Endothelial cell of umbilical vein (primary cell): Measurements from ENCODE around the gene BLM. TPM values are rescaled to one million over a fixed set of nuclear protein-coding genes. Genes with fewer than 3 reads are reported as not detected.

Source experiments
- BruUV-seq: library from RNA; stranded (reverse); fragments of 400-500 nt; replicated peaks from 2 replicates; lab custom pipeline; 2021; lab: Mats Ljungman, UMichigan
- CTCF ChIA-PET: fragments of 300-600, 350-600 bp; sonication (Branson Sonifier 250); formaldehyde crosslinking; loops from one replicate; lab custom pipeline; 2021; ENCODE audit warnings: antibody characterized with exemption, inconsistent platforms; lab: Charles Lee
- POLR2A ChIA-PET: fragments of 300-600, 350-600 bp; sonication (Branson Sonifier 250); formaldehyde crosslinking; loops from one replicate; lab custom pipeline; 2021; ENCODE audit warnings: antibody characterized with exemption, inconsistent platforms; lab: Charles Lee
- DNase-seq: peaks from one replicate; pipeline ENCODE4 v3.0.0-alpha.2; 2011; ENCODE audit warnings: low read depth, low spot score
- FAIRE-seq: peaks from 2 replicates; lab custom pipeline; 2011; peaks lifted over from hg19 to GRCh38; lab: Jason Lieb, UNC
- H2AFZ ChIP-seq: 2 replicates; pipeline ENCODE4 v1.6.0; 2012; ENCODE audit warnings: low read depth, low read length, control low read depth, inconsistent platforms
- H3K27ac ChIP-seq: 2 replicates; pipeline ENCODE4 v1.5.1; 2011; ENCODE audit warnings: low read depth, mild to moderate bottlenecking, control low read depth, low read length, moderate library complexity; ENCODE audit not compliant: insufficient read depth
- H3K27me3 ChIP-seq, 2 experiments: 2 replicates each; pipeline versions ENCODE4 v1.6.0 to v1.6.1; 2011; ENCODE audit warnings: low read length in 2 of 2, mixed read lengths in 1 of 2; ENCODE audit not compliant: control insufficient read depth in 2 of 2, insufficient read depth in 2 of 2
- H3K36me3 ChIP-seq, 2 experiments: 2 replicates in 1 of 2; 3 replicates in 1 of 2; pipeline ENCODE4 v1.5.1; 2011; ENCODE audit warnings: low read length in 2 of 2, mild to moderate bottlenecking in 1 of 2, moderate library complexity in 1 of 2; ENCODE audit not compliant: control insufficient read depth in 2 of 2, insufficient read depth in 2 of 2; ENCODE audit errors: extremely low read depth in 1 of 2
- H3K4me1 ChIP-seq: 3 replicates; pipeline ENCODE4 v1.5.1; 2011; ENCODE audit warnings: mild to moderate bottlenecking, low read length; ENCODE audit not compliant: control insufficient read depth, insufficient read depth; ENCODE audit errors: extremely low read depth
- H3K4me2 ChIP-seq: 2 replicates; pipeline ENCODE4 v1.6.1; 2011; ENCODE audit warnings: low read length, control low read depth, mixed read lengths; ENCODE audit not compliant: insufficient read depth
- H3K4me3 ChIP-seq, 3 experiments: fragments of 200-600 bp in 1 of 3; sonication (generic), shearing (Covaris generic) in 1 of 3; replicated peaks in 1 of 3; 2 replicates each; pipeline ENCODE4 v1.5.1; 2011 to 2016; ENCODE audit warnings: control low read depth in 3 of 3, low read length in 3 of 3, mild to moderate bottlenecking in 2 of 3, inconsistent platforms in 1 of 3, low read depth in 1 of 3, moderate library complexity in 1 of 3; ENCODE audit not compliant: insufficient read depth in 1 of 3
- H3K79me2 ChIP-seq: 2 replicates; pipeline ENCODE4 v1.6.0; 2012; ENCODE audit warnings: low read length, inconsistent platforms; ENCODE audit not compliant: control insufficient read depth, insufficient read depth
- H3K9ac ChIP-seq: replicated peaks from 2 replicates; pipeline ENCODE3; 2011; ENCODE audit warnings: low read length, control low read depth; ENCODE audit not compliant: insufficient read depth; ENCODE audit errors: extremely low read depth
- H3K9me1 ChIP-seq: replicated peaks from 3 replicates; pipeline ENCODE4 v1.6.0; 2011; ENCODE audit warnings: mild to moderate bottlenecking, low read length; ENCODE audit not compliant: control insufficient read depth, insufficient read depth; ENCODE audit errors: extremely low read depth
- H3K9me3 ChIP-seq: replicated peaks from 2 replicates; pipeline ENCODE4 v1.5.1; 2012; ENCODE audit warnings: low read length, inconsistent platforms; ENCODE audit not compliant: control insufficient read depth, insufficient read depth
- H4K20me1 ChIP-seq: replicated peaks from 2 replicates; pipeline ENCODE3; 2011; ENCODE audit warnings: mild to moderate bottlenecking, low read length; ENCODE audit not compliant: control insufficient read depth, insufficient read depth; ENCODE audit errors: extremely low read depth
- EZH2 ChIP-seq: IDR thresholded peaks from 2 replicates; pipeline ENCODE4 v1.6.1; 2012; ENCODE audit warnings: borderline replicate concordance, low read depth, mild to moderate bottlenecking, moderate library complexity, low read length, inconsistent platforms; ENCODE audit not compliant: severe bottlenecking
- FOS ChIP-seq: IDR thresholded peaks from 2 replicates; pipeline ENCODE4 v1.6.1; 2011; ENCODE audit warnings: mild to moderate bottlenecking, low read length, moderate library complexity, borderline replicate concordance; ENCODE audit not compliant: insufficient read depth
- GATA2 ChIP-seq: IDR thresholded peaks from 2 replicates; pipeline ENCODE4 v1.7.0; 2011; ENCODE audit warnings: low read depth, mild to moderate bottlenecking, moderate library complexity, mixed read lengths, low read length; ENCODE audit not compliant: insufficient read length, insufficient read depth
- JUN ChIP-seq: IDR thresholded peaks from 2 replicates; pipeline ENCODE4 v1.6.1; 2011; ENCODE audit warnings: borderline replicate concordance, low read depth; ENCODE audit not compliant: insufficient read length, insufficient read depth
- MAX ChIP-seq: IDR thresholded peaks from 2 replicates; pipeline ENCODE4 v1.6.1; 2011; ENCODE audit not compliant: insufficient read depth, insufficient read length
- MYC ChIP-seq: IDR thresholded peaks from one replicate; pipeline ENCODE4 v1.6.1; 2011; ENCODE audit warnings: mild to moderate bottlenecking, low read depth, low read length
- POLR2AphosphoS5 ChIP-seq: IDR thresholded peaks from 2 replicates; pipeline ENCODE4 v1.6.1; 2012; ENCODE audit warnings: low read depth, mild to moderate bottlenecking, control low read depth, low read length, moderate library complexity; ENCODE audit not compliant: insufficient read depth
- dilution Hi-C: fragments of 300-500 bp; cut with MboI; formaldehyde crosslinking; loops from one replicate; pipeline ENCODE4 v1.15.0; 2019; ENCODE audit warnings: low sequenced_read_pairs; ENCODE audit not compliant: extremely low pct_ligation_motif_present
- intact Hi-C: fragments of 100-400 bp; cut with micrococcal nuclease; formaldehyde crosslinking; loops from one replicate; pipeline ENCODE4 v1.10.0; 2022
- polyA plus RNA-seq, 4 experiments: library from polyadenylated mRNA; depleted of rRNA in 3 of 4; stranded (reverse) in 3 of 4; unstranded in 1 of 4; fragments of >200 nt; gene quantifications; 2 replicates each; pipeline versions ENCODE4 v1.2.1 to v1.2.3, GENCODE V29; 2011 to 2012; ENCODE audit warnings: missing spikeins in 1 of 4
- total RNA-seq: library from RNA; stranded (reverse); gene quantifications from 2 replicates; pipeline ENCODE4 v1.2.3, GENCODE V29; 2021
- TF ChIP-seq, protein P1 (sequence below), 2 donors: IDR thresholded peaks; 1 replicate in 1 of 2; 2 replicates in 1 of 2; pipeline ENCODE4 v1.5.1; 2011; ENCODE audit warnings: low read length in 2 of 2, mild to moderate bottlenecking in 2 of 2, moderate library complexity in 2 of 2, control low read depth in 1 of 2, inconsistent platforms in 1 of 2, low read depth in 1 of 2; ENCODE audit not compliant: insufficient read depth in 1 of 2; ENCODE audit errors: extremely low read depth in 1 of 2

The BLM gene
- total and polyA plus RNA-seq, 2 donors (not counting 3 experiments of a cell fraction or from before 2014, with no cell fraction given) = 3.8 to 17.3 TPM

DNA sequence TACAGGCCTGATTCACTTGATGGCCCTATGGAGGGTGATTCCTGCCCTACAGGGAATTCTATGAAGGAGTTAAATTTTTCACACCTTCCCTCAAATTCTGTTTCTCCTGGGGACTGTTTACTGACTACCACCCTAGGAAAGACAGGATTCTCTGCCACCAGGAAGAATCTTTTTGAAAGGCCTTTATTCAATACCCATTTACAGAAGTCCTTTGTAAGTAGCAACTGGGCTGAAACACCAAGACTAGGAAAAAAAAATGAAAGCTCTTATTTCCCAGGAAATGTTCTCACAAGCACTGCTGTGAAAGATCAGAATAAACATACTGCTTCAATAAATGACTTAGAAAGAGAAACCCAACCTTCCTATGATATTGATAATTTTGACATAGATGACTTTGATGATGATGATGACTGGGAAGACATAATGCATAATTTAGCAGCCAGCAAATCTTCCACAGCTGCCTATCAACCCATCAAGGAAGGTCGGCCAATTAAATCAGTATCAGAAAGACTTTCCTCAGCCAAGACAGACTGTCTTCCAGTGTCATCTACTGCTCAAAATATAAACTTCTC, 43.6 kb downstream of the BLM start:
- FAIRE-seq (no peak), DNase-seq (no peak)
- ChIA-PET POLR2A (no interaction called here), CTCF (interaction anchor here (0.6 to 1.3 kb wide), 2 partner anchors 8 to 29 kb away, joined by 3 to 6 read pairs; no protein-coding TSS in a partner anchor)
- no peak overlapping the region for H3K9ac ChIP-seq
- no peak overlapping the region for H2AFZ ChIP-seq
- H3K4me1 ChIP-seq = peaks cover 5% of the 10 kb centered on the region
- no peaks in the 10 kb centered on the region for H3K27me3 ChIP-seq
- no TSS peak for BruUV-seq
- H3K27ac ChIP-seq = no peak overlapping the region
- no peaks in the 10 kb centered on the region for H4K20me1 ChIP-seq
- no peak for TF ChIP-seq POLR2AphosphoS5
- TF ChIP-seq FOS = no peak
- no peak for TF ChIP-seq MAX
- TF ChIP-seq, protein P1, sequence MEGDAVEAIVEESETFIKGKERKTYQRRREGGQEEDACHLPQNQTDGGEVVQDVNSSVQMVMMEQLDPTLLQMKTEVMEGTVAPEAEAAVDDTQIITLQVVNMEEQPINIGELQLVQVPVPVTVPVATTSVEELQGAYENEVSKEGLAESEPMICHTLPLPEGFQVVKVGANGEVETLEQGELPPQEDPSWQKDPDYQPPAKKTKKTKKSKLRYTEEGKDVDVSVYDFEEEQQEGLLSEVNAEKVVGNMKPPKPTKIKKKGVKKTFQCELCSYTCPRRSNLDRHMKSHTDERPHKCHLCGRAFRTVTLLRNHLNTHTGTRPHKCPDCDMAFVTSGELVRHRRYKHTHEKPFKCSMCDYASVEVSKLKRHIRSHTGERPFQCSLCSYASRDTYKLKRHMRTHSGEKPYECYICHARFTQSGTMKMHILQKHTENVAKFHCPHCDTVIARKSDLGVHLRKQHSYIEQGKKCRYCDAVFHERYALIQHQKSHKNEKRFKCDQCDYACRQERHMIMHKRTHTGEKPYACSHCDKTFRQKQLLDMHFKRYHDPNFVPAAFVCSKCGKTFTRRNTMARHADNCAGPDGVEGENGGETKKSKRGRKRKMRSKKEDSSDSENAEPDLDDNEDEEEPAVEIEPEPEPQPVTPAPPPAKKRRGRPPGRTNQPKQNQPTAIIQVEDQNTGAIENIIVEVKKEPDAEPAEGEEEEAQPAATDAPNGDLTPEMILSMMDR (IDR thresholded peaks at IDR 0.05; ENCODE audit: extremely low read depth in 1 of 2, insufficient read depth in 1 of 2, low read depth in 1 of 2, low read length in 2 of 2) = no peak
- TF ChIP-seq MYC = no peak
- no peaks in the 10 kb centered on the region for H3K9me1 ChIP-seq
- H3K4me3 ChIP-seq = no peak overlapping the region
- no peaks in the 10 kb centered on the region for H3K36me3 ChIP-seq
- dilution Hi-C loops (no loop called here), intact Hi-C loops (no loop called here)
- H3K79me2 ChIP-seq = no peaks in the 10 kb centered on the region
- H3K9me3 ChIP-seq = no peaks in the 10 kb centered on the region
- H3K4me2 ChIP-seq = no peak overlapping the region

- DNase-seq (no peak), FAIRE-seq (no peak)
- Histone ChIP-seq H3K9ac (no peak overlapping the region), H3K4me3 (no peak overlapping the region), H3K79me2 (no peaks in the 10 kb centered on the region), H3K9me3 (no peaks in the 10 kb centered on the region), H3K27me3 (no peaks in the 10 kb centered on the region), H3K36me3 (no peaks in the 10 kb centered on the region), H2AFZ (no peak overlapping the region), H3K27ac (no peak overlapping the region), H4K20me1 (no peaks in the 10 kb centered on the region), H3K4me2 (no peak overlapping the region), H3K4me1 (peaks cover 5% of the 10 kb centered on the region), H3K9me1 (no peaks in the 10 kb centered on the region)
- BruUV-seq = no TSS peak
- intact Hi-C loops (no loop called here), dilution Hi-C loops (no loop called here)
- ChIA-PET CTCF (no interaction called here), POLR2A (no interaction called here)
- TF ChIP-seq FOS = no peak
- no peak for TF ChIP-seq JUN
- TF ChIP-seq, protein P1 (IDR thresholded peaks at IDR 0.05; ENCODE audit: extremely low read depth in 1 of 2, insufficient read depth in 1 of 2, low read depth in 1 of 2, low read length in 2 of 2) = no peak
- TF ChIP-seq EZH2 = no peak
- TF ChIP-seq GATA2 = no peak
- TF ChIP-seq MYC = no peak
Measured at GRCh38 chr15:90761629-90762028, 44.5 kb downstream of the BLM start.
